IPS-20b (cell line): ENCODE measurements around the gene CROCC2.
A peak's percentile ranks its signal among the peaks of the same experiment; 100 is the strongest.

Experiments used
- H3K27ac ChIP-seq: one replicate; pipeline ENCODE4 v1.5.1; 2013; ENCODE audit warnings: low read length
- H3K27me3 ChIP-seq: 2 replicates; pipeline ENCODE4 v1.6.1; 2013; ENCODE audit warnings: mild to moderate bottlenecking, low read length, inconsistent platforms; ENCODE audit not compliant: insufficient read depth
- H3K36me3 ChIP-seq: 2 replicates; pipeline ENCODE4 v1.6.1; 2013; ENCODE audit warnings: low read depth, mild to moderate bottlenecking, inconsistent platforms, low read length, moderate library complexity; ENCODE audit not compliant: insufficient read depth
- H3K4me1 ChIP-seq: 2 replicates; pipeline ENCODE4 v1.6.1; 2013; ENCODE audit warnings: mild to moderate bottlenecking, control low read depth, inconsistent platforms, low read length, moderate library complexity; ENCODE audit not compliant: insufficient read depth
- H3K4me3 ChIP-seq: 2 replicates; pipeline ENCODE4 v1.5.1; 2013; ENCODE audit warnings: mild to moderate bottlenecking, low read length, inconsistent platforms
- H3K9ac ChIP-seq: 2 replicates; pipeline ENCODE4 v1.6.1; 2013; ENCODE audit warnings: low read depth, mild to moderate bottlenecking, inconsistent platforms, low read length, moderate library complexity
- H3K9me3 ChIP-seq: 2 replicates; pipeline ENCODE4 v1.6.1; 2013; ENCODE audit warnings: mild to moderate bottlenecking, low read depth, low read length, inconsistent platforms; ENCODE audit not compliant: insufficient read depth

Gene CROCC2

DNA sequence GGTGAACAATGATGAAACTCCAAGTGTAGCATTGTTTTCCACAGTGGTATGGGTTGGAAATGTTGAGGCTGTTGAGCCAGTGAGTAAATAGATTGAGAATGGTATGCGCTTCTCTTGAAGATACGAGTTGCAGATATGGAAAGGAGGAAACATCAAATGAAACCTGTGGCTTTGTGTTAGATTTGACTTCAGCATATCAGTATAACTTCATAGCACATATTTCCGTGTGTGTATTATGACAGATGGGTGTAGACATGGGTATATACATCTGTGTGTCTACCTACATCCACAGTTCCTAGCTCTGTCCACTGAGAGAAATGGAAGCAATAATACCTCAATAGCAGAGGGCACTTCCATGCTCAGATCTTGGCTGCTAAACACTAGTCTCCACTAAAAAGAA, 100.3 kb downstream of the CROCC2 start:
- Histone ChIP-seq H3K9me3 (peaks cover 27% of the 10 kb centered on the region), H3K36me3 (no peaks in the 10 kb centered on the region), H3K27ac (no peak overlapping the region), H3K9ac (no peak overlapping the region), H3K27me3 (peaks cover 6% of the 10 kb centered on the region; the same call in 1 of the 2 replicates), H3K4me3 (no peak overlapping the region), H3K4me1 (peaks cover 15% of the 10 kb centered on the region)

DNA sequence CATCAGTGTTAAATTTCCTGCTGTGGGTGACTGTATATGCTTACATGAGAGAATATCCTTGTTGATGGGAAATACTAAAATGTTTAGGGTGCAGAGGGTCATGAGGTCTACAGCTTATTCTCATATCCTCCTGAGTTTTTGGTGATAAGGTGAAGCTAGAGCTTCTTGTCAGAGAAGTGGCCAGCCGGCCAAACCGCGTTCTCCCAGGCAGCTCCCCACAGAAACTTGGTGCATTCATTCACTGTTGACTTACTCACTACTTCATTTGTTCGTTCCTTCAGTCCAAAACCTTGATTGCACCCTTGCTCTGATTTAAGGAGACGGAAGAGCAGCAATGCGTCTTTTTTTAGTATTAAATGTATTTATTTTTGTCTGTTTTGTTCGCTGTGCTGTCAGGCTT, 101.0 kb downstream of the CROCC2 start:
- peaks cover 15% of the 10 kb centered on the region for H3K4me1 ChIP-seq
- no peak overlapping the region for H3K27ac ChIP-seq
- no peak overlapping the region for H3K9ac ChIP-seq
- H3K9me3 ChIP-seq = peaks cover 27% of the 10 kb centered on the region
- H3K36me3 ChIP-seq = no peaks in the 10 kb centered on the region
- H3K27me3 ChIP-seq = no peaks in the 10 kb centered on the region; the same call in 1 of the 2 replicates
- H3K4me3 ChIP-seq = no peak overlapping the region

DNA sequence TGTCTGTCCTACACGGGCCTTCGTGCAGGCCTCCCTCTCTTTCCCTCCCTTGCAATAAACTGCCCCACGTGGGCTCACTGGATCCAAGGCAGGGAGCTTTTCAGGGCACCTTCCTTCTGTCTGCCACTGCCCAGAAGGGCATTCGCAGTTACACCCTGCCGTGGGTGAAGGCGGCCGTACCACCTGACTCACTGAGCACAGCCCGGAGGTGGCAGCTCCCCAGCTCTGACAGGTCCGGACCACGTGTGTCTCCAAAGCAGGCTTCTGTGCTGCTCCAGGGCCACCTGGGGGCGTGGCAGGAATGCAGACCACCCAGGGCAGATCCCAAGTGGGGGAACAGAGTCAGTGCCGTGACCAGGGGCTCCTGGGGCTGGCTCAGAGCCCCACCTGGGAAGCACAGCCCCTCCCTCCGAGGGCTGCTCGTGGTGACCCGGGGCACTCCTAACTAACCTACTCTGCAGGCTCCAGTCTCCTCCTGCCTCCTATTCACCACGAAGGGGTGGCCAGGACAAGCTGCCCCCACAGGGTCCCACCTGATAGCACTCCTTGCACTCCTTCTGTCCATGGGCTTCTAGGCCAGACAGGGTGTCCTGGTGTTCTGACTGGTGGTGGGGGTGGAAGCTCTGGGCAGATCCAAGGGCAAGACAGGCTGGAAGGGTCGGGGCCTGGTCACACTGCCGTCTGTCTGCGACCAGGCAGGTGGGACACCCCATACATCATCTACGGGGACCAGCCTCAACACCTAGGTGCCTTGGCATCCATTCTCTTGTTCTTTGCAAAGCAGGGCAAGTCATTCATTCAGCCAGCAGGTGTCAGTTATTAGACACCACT, 102.0 kb downstream of the CROCC2 start:
- no peak overlapping the region for H3K9ac ChIP-seq

DNA sequence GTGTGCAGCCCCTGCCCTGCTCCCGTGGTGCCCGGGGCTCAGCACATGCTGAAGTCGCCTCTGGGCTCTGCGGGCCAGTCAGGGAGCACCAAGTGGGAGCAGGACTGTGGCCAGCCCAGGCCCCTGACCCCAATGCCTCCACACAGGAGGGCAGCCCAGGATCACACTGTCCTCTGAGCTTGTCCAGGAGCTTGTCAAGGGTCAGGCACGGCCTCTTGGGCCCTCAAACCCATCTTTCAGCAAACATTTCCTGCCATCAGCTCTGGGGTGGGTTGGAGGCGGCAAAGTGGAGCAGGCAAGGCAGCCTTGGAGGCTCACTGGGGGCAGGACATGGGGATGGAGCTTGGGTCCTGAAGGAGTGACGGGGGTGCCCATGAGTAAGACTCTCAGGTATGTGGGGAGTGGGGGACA, 102.6 kb downstream of the CROCC2 start:
- Histone ChIP-seq H3K27ac (no peak overlapping the region), H3K27me3 (no peaks in the 10 kb centered on the region; the same call in 1 of the 2 replicates), H3K9me3 (peaks cover 22% of the 10 kb centered on the region), H3K36me3 (no peaks in the 10 kb centered on the region), H3K4me1 (peaks cover 15% of the 10 kb centered on the region), H3K9ac (no peak overlapping the region), H3K4me3 (no peak overlapping the region)

More for the DNA sequence above, 102.0 kb downstream of the CROCC2 start:
- Histone ChIP-seq H3K36me3 (no peaks in the 10 kb centered on the region), H3K4me1 (peaks cover 15% of the 10 kb centered on the region), H3K4me3 (no peak overlapping the region), H3K27me3 (no peaks in the 10 kb centered on the region; the same call in 1 of the 2 replicates), H3K9me3 (peaks cover 27% of the 10 kb centered on the region), H3K27ac (no peak overlapping the region)

DNA sequence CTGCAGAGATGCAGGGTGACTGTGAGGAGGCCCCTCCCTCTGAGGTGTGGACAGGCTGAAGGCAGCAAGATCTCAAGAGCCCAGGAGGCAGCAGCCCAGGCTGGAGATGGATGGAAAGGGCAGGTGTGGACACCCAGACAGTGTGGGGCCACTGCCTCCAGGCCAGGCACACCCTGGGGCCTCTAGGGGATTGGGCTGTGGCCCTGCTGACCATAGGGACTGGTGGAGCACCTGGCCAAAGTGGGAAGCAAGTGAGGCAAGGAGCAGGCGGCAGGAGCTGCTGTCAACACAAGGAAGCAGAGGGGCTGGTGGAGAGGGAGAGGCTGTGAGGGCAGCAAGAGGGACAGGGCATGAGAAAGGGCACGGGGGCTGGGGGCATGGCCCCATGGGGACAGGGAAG, 103.1 kb downstream of the CROCC2 start:
- Histone ChIP-seq H3K4me1 (peaks cover 15% of the 10 kb centered on the region), H3K9ac (no peak overlapping the region), H3K4me3 (0 out of 2 replicates have a peak overlapping the region, but pooled peaks have one; percentile 35), H3K27ac (no peak overlapping the region), H3K9me3 (peaks cover 17% of the 10 kb centered on the region), H3K27me3 (no peaks in the 10 kb centered on the region; the same call in 1 of the 2 replicates), H3K36me3 (no peaks in the 10 kb centered on the region)

DNA sequence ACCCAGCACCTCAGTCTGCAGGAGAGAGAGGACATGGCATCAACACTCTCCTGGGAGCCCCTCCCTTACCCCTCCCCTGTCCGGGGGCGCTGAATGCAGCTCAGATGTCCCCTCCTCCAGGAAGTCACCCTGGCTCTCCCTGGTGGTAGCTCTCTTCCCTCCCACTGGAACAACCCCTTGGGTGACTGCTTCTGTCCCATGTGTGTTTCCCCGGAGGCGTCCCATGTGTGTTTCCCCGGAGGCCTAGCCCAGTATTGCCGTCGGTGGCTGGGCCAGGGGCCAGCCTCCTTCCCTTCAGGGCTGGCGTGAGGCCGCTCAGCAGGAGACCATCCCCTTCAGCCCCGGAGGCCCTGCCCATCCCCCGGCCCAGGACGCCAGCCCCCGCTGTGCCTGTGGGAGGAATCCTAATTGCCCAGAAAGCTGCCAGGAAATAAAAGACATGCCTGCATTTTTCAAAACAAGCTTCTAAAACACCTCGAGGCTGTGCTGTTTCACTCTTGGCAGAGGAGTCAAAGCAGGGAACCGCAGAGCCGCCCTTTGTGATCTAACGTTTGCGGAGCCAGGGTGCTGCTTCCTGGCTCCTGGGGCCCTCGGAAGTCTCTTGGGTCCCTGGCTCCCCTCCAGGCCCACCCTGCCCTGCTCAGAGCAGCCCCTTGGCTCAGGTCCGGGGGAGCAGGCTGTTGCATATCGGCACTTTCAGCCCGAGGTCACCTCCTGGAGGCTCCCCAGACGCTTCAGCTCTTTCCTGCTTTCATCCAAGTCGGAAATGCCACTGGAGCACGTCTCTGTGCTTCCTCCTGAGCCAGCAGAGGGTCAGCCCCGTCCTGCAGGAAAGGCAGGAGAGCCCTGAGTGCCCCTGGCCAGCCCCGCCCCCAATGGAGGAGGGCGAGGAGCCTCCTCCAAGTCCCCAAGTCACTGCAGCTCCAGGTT, 103.7 kb downstream of the CROCC2 start:
- H3K9ac ChIP-seq = peak overlapping the region; percentile 19; the same call in 1 of the 2 replicates
- no peaks in the 10 kb centered on the region for H3K36me3 ChIP-seq
- peak overlapping the region; percentile 35; the same call in 1 of the 2 replicates for H3K4me3 ChIP-seq
- H3K9me3 ChIP-seq = peaks cover 13% of the 10 kb centered on the region; the same call in 1 of the 2 replicates
- H3K27me3 ChIP-seq = no peaks in the 10 kb centered on the region; the same call in 1 of the 2 replicates
- H3K4me1 ChIP-seq = peaks cover 15% of the 10 kb centered on the region
- H3K27ac ChIP-seq = no peak overlapping the region

DNA sequence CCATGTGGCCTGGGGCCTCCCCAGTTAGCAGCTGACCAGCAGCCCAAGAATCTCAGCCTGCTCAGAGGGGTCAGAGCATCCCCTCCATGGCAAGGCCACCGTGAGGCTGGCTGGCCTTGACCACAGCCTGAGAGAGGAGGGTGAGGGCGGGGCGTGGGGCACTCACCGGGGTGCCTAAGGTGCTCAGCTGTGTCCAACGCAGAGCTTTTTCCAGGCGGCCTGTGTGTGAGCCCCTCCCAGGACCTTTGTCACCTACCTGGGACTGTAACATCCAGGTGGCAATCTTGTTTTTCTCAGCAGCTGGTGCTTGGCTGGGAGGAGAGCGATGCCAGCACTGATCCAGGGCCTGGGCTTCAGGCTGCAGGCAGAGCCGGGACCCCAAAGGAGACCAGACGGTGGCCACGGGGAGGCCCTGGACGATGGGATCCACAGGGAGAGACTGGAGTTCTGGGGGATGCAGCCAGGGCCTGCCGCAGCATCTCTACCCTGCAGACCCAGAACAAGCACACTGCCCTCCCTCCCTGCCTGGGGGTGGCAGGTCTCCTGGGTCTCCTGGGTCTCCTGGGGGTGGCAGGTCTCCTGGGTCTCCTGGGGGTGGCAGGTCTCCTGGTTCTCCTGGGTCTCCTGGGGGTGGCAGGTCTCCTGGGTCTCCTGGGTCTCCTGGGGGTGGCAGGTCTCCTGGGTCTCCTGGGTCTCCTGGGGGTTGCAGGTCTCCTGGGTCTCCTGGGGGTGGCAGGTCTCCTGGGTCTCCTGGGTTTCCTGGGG, 104.6 kb downstream of the CROCC2 start:
- Histone ChIP-seq H3K36me3 (no peaks in the 10 kb centered on the region), H3K4me3 (no peak overlapping the region), H3K27ac (no peak overlapping the region), H3K9me3 (peaks cover 8% of the 10 kb centered on the region; the same call in 1 of the 2 replicates), H3K9ac (peak overlapping the region; percentile 19; the same call in 1 of the 2 replicates), H3K4me1 (peaks cover 15% of the 10 kb centered on the region), H3K27me3 (no peaks in the 10 kb centered on the region; the same call in 1 of the 2 replicates)

DNA sequence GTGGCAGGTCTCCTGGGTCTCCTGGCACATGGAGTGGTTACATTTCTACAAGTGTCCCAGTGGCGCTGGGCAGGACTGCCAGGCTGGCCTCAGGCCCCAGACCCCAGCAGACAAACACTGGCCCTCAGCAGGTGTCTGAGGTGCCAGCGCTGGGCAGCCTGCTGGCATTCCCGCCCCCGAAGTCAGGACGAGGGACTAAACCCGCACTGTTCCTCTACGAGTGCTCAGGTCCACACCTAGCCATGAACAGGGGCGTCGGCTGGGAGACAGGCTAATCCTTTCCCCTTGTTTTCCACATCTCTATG, 105.1 kb downstream of the CROCC2 start:
- peaks cover 15% of the 10 kb centered on the region for H3K4me1 ChIP-seq

DNA sequence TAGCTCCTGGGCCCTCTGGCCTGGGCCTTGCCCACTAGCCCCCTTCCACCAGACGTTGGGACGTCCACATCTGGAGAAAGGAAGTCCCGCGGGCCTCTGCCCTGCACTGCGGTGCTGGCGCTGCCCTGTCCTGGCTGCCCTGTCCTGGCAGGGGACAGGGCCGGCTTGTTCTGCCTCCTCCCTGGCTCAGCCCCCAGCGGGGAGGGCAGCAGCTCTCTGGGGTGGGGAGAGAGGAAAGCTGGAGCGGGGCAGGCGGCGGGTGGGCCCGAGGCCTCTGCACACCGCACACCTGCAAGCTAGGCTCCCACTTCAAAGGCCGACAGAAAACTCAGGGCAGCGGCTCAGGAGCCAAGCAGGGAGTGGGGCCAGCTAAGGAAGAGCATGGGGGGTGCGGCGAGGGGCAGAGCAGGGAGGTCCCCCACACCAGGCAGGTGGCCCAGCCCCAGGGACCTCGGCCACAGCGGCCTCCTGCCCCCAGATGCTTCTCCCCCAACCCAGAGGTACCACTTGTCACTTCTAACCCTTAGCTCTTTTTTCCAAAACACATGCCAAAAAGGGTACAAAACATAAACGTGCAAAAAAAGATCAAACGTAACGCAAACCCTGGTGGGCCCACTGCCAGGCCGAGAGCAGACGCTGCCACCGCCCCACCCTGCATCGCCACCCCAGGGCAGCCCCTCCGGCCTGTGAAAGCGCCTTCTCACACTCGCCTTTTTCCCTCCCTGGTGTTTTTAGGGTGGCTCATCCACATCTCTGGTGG, 105.8 kb downstream of the CROCC2 start:
- no peaks in the 10 kb centered on the region for H3K9me3 ChIP-seq
- H3K4me3 ChIP-seq = no peak overlapping the region
- peaks cover 15% of the 10 kb centered on the region for H3K4me1 ChIP-seq
- H3K9ac ChIP-seq = no peak overlapping the region
- no peaks in the 10 kb centered on the region for H3K36me3 ChIP-seq
- H3K27me3 ChIP-seq = no peaks in the 10 kb centered on the region; the same call in 1 of the 2 replicates
- no peak overlapping the region for H3K27ac ChIP-seq

More for the DNA sequence above, 105.1 kb downstream of the CROCC2 start:
- Histone ChIP-seq H3K9ac (no peak overlapping the region), H3K36me3 (no peaks in the 10 kb centered on the region), H3K27ac (no peak overlapping the region), H3K27me3 (no peaks in the 10 kb centered on the region; the same call in 1 of the 2 replicates), H3K4me3 (no peak overlapping the region), H3K9me3 (peaks cover 3% of the 10 kb centered on the region; the same call in 1 of the 2 replicates)

DNA sequence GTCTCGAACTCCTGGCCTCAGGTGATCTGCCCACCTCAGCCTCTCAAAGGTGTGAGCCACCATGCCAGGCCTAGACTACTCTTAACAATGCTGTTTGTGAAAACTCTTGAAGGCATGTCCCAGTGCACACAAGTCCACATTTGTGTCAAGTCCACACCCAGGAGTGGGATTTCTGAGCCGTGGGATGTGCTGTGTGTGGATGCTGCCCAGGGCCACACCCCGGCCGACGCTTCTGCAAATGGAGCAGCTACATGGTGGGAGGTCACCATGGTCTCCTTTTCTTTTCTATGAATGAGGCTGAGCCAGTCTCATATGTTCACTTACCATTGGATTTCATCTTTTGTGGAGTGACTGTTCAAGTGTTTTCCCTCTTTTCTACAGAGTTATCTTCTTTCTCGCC, 108.1 kb downstream of the CROCC2 start:
- no peaks in the 10 kb centered on the region for H3K36me3 ChIP-seq
- H3K4me1 ChIP-seq = peaks cover 13% of the 10 kb centered on the region
- no peak overlapping the region for H3K4me3 ChIP-seq
- H3K27ac ChIP-seq = no peak overlapping the region
- no peak overlapping the region for H3K9ac ChIP-seq
- no peaks in the 10 kb centered on the region; the same call in 1 of the 2 replicates for H3K27me3 ChIP-seq
- H3K9me3 ChIP-seq = no peaks in the 10 kb centered on the region
